ENCODE data around the gene SETDB1.
"Not testable (repeated sequence)": the region's sequence is repeated elsewhere in the genome, so short reads cannot be mapped to it uniquely, and the experiment has no call there.

The SETDB1 gene

DNA sequence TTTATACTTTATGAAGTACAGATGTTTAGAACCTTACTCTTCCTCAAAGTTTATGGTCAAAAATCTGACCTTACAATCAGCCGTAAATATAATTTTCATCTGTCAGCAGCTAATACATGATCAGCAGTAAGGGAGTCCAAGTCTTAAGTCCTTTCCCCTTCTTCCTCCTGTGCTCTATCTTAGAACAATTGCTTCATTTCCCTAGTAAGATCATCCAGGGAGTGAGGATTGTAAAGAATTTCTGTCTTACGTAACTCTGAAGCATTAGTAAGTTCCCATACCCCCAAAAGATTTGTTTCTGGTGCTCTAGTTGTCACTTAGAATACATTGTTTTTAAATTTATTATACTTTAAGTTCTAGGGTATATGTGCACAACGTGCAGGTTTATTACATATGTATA is 2.1 kb downstream of the SETDB1 start:
- Histone ChIP-seq H3K4me3 (no peak overlapping the region), H3K9ac (no peak overlapping the region), H3K4me1 (peaks cover 19% of the 10 kb centered on the region), H3K9me3 (peaks cover 36% of the 10 kb centered on the region), H3K27me3 (no peaks in the 10 kb centered on the region), H3K36me3 (peaks cover 62% of the 10 kb centered on the region), H3K27ac (no peak overlapping the region), H4K20me1 (no peaks in the 10 kb centered on the region), H3K4me2 (no peak overlapping the region)
- no peak for TF ChIP-seq Cebpa-rat (IDR thresholded peaks at IDR 0.05)

DNA sequence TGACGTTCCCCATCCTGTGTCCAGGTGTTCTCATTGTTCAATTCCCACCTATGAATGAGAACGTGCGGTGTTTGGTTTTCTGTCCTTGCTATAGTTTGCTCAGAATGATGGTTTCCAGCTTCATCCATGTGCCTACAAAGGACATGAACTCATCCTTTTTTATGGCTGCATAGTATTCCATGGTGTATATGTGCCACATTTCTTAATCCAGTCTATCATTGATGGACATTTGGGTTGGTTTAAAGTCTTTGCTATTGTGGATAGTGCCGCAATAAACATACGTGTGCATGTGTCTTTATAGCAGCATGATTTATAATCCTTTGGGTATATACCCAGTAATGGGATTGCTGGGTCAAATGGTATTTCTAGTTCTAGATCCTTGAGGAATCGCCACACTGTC is 2.6 kb downstream of the SETDB1 start:
- not testable (repeated sequence) for H3K27ac ChIP-seq, H4K20me1 ChIP-seq, H3K9ac ChIP-seq, H3K4me2 ChIP-seq, H3K27me3 ChIP-seq, H3K4me3 ChIP-seq
- Histone ChIP-seq H3K36me3 (peaks cover 67% of the 10 kb centered on the region), H3K9me3 (peaks cover 41% of the 10 kb centered on the region), H3K4me1 (peaks cover 19% of the 10 kb centered on the region)

DNA sequence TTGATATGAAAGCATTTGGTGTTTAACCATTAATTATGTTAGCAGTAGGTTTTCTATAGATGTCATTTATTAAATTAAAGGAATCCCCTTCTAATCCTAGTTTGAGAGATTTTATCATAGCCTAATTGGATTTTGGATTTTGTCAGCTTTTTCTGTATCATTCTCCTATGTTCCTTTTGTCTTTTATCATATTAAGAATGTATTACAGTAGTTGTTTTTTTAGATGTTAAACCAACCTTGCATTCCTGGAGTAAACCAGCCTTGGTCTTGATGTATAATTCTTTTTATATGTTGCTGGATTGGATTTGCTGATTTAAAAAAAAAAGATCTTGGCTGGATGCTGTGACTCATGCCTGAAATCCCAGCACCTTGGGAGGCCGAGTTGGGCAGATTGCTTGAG is 5.6 kb downstream of the SETDB1 start:
- no peak overlapping the region for H3K4me2 ChIP-seq
- peaks cover 13% of the 10 kb centered on the region for H3K4me1 ChIP-seq
- no peaks in the 10 kb centered on the region; the same call in 1 of the 2 replicates for H4K20me1 ChIP-seq
- no peak overlapping the region for H3K9ac ChIP-seq
- peaks cover 42% of the 10 kb centered on the region for H3K9me3 ChIP-seq
- no peak overlapping the region for H3K27ac ChIP-seq
- no peak for TF ChIP-seq Cebpa-rat (IDR thresholded peaks at IDR 0.05)
- no peak overlapping the region for H3K4me3 ChIP-seq
- H3K36me3 ChIP-seq, result peaks cover 91% of the 10 kb centered on the region
- H3K27me3 ChIP-seq, result no peaks in the 10 kb centered on the region

DNA sequence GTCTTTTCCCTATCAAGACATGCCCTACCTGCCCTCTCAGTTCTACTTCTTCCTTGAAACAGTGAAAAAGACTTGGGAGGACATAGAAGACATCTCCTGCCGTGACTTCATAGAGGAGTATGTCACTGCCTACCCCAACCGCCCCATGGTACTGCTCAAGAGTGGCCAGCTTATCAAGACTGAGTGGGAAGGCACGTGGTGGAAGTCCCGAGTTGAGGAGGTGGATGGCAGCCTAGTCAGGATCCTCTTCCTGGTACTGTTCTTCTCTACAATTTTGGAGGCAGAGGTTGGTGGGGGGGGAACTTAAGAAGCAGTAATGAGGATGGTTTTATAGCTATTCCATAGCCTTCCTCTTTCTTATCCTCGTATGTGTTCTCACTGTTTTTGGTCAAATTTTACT is 18.7 kb downstream of the SETDB1 start:
- H3K4me2 ChIP-seq, result no peak overlapping the region
- no peaks in the 10 kb centered on the region for H3K4me1 ChIP-seq
- H3K9me3 ChIP-seq, result no peaks in the 10 kb centered on the region
- no peak overlapping the region for H3K27ac ChIP-seq
- H3K36me3 ChIP-seq, result peaks cover 100% of the 10 kb centered on the region
- H4K20me1 ChIP-seq, result no peaks in the 10 kb centered on the region
- H3K4me3 ChIP-seq, result no peak overlapping the region
- TF ChIP-seq Cebpa-rat (IDR thresholded peaks at IDR 0.05), result no peak
- no peaks in the 10 kb centered on the region for H3K27me3 ChIP-seq
- no peak overlapping the region for H3K9ac ChIP-seq

DNA sequence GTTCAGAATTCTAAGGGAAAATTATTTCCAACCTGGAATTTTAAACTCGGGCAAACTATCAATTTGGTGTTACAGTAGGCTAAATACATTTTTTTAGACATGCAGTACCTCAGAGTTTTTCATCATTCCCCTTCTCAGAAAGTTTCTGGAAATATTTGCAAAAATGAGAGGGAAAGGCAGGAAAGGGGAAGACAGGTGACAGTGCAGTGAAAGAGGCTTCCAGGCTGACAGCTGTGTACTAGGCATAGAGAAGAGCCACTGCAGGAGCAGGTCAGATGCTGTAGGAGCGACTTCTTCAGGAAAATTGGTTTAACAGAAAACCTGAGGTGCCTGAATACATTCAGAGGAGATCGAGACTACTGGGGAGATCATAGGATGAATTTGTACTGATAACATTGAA is 28.5 kb downstream of the SETDB1 start:
- Histone ChIP-seq H3K4me2 (no peak overlapping the region), H3K27ac (no peak overlapping the region), H4K20me1 (no peaks in the 10 kb centered on the region), H3K4me3 (no peak overlapping the region), H3K4me1 (no peaks in the 10 kb centered on the region), H3K9ac (no peak overlapping the region), H3K36me3 (peaks cover 99% of the 10 kb centered on the region), H3K9me3 (no peaks in the 10 kb centered on the region), H3K27me3 (no peaks in the 10 kb centered on the region)
- TF ChIP-seq Cebpa-rat (IDR thresholded peaks at IDR 0.05), result no peak

DNA sequence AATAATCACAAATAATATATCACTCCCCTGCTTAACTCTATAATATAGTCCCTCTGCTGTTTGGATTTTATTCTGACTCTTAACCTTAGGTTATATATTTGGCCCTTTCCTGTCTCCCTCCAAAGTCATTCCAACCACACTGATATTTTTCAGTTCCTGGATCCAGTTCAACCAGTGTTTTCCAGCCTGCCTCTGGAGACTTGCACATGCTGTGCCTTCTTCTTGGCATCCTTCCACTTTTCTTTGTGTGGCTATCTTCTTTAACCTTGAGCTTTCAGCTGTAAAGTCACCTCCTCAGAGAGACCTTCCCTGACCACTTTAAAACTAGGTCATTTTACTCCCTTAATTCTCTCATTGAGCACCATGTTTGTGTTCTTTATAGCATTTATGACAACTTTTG is 29.1 kb downstream of the SETDB1 start:
- Histone ChIP-seq H3K27ac (no peak overlapping the region), H3K4me1 (no peaks in the 10 kb centered on the region), H3K9ac (no peak overlapping the region), H3K9me3 (no peaks in the 10 kb centered on the region), H3K4me3 (no peak overlapping the region), H3K27me3 (no peaks in the 10 kb centered on the region), H3K4me2 (no peak overlapping the region), H4K20me1 (no peaks in the 10 kb centered on the region), H3K36me3 (peaks cover 99% of the 10 kb centered on the region)
- TF ChIP-seq Cebpa-rat (IDR thresholded peaks at IDR 0.05), result no peak

DNA sequence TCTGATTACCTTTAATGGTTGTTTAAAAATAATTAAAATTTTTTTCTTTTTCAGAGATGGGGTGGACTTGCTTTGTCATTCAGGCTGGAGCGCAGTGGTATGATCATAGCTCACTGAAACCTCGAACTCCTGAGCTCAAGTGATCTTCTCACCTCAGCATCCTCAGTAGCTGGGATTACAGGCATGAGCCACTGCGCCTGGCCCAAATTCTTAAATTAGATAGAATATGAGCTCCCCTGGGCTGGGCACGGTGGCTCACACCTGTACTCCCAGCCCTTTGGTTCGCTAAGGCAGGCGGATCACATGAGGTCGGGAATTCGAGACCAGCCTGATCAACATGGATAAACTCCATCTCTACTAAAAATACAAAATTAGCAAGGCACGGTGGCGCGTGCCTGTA is 31.5 kb downstream of the SETDB1 start:
- no peak overlapping the region for H3K9ac ChIP-seq
- H4K20me1 ChIP-seq, result peaks cover 1% of the 10 kb centered on the region; the same call in 1 of the 2 replicates
- H3K27ac ChIP-seq, result no peak overlapping the region
- H3K36me3 ChIP-seq, result peaks cover 99% of the 10 kb centered on the region
- no peaks in the 10 kb centered on the region for H3K9me3 ChIP-seq
- no peak for TF ChIP-seq Cebpa-rat (IDR thresholded peaks at IDR 0.05)
- H3K4me3 ChIP-seq, result no peak overlapping the region
- H3K4me2 ChIP-seq, result no peak overlapping the region
- no peaks in the 10 kb centered on the region for H3K27me3 ChIP-seq
- no peaks in the 10 kb centered on the region for H3K4me1 ChIP-seq

DNA sequence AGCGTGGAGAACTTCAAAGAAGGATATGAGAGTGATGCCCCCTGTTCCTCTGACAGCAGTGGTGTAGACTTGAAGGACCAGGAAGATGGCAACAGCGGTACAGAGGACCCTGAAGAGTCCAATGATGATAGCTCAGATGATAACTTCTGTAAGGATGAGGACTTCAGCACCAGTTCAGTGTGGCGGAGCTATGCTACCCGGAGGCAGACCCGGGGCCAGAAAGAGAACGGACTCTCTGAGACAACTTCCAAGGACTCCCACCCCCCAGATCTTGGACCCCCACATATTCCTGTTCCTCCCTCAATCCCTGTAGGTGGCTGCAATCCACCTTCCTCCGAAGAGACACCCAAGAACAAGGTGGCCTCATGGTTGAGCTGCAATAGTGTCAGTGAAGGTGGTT is 34.5 kb downstream of the SETDB1 start:
- Histone ChIP-seq H3K9me3 (no peaks in the 10 kb centered on the region), H4K20me1 (peaks cover 30% of the 10 kb centered on the region; the same call in 1 of the 2 replicates), H3K4me2 (no peak overlapping the region), H3K36me3 (peaks cover 100% of the 10 kb centered on the region), H3K27me3 (no peaks in the 10 kb centered on the region), H3K27ac (no peak overlapping the region), H3K4me1 (no peaks in the 10 kb centered on the region), H3K4me3 (no peak overlapping the region), H3K9ac (no peak overlapping the region)
- no peak for TF ChIP-seq Cebpa-rat (IDR thresholded peaks at IDR 0.05)

DNA sequence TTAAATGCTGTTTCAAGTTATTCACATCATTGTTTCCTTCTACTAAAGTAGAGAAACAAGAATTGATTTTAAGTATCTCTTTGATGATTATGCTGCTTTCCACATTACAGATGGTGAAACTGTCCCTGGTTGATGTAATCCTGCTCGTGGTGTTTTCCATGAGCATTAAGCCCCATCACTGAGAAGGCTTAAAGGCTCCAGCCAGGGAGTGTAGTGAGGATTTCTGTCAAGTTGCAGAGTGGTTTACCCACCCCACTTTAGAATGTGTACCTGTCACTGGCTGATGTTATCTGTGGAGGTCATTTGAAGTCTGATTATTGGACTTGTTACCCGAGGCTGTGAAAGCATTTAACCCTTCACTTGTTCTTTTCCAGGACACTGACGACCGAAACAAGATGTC is 35.6 kb downstream of the SETDB1 start:
- Histone ChIP-seq H3K36me3 (peaks cover 100% of the 10 kb centered on the region), H3K4me2 (no peak overlapping the region), H3K4me1 (no peaks in the 10 kb centered on the region), H4K20me1 (peaks cover 41% of the 10 kb centered on the region), H3K27ac (no peak overlapping the region), H3K27me3 (no peaks in the 10 kb centered on the region), H3K4me3 (no peak overlapping the region), H3K9ac (no peak overlapping the region), H3K9me3 (no peaks in the 10 kb centered on the region)
- no peak for TF ChIP-seq Cebpa-rat (IDR thresholded peaks at IDR 0.05)

DNA sequence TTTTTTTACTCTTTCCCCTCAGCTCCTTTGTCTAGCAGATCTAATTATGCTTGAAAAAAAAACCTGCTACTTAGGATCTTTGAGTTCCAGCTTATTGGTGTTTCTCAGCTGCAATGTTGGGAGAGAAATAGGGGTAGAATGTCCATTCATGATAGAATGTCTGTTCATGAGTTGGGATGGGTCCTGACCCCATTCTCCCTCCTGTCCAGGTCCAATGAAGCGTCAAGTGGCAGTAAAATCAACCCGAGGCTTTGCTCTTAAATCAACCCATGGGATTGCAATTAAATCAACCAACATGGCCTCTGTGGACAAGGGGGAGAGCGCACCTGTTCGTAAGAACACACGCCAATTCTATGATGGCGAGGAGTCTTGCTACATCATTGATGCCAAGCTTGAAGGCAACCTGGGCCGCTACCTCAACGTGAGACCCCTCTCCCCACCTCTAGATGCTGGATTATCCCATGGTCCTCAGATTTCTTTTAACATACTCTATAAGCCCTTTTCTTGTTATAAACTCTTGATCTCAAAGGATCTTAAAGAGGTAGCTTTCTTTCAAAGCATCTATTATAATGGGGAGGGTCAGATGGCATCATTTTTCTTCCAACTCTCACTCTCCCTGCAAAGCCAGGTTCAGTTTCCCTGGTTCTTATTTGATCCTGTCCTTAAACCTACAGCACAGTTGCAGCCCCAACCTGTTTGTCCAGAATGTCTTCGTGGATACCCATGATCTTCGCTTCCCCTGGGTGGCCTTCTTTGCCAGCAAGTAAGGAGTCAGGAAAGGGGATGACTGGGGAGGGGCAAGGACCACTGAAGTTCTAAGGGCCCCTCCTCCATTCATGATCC is 37.4 kb downstream of the SETDB1 start:
- H3K36me3 ChIP-seq, result peaks cover 100% of the 10 kb centered on the region

DNA sequence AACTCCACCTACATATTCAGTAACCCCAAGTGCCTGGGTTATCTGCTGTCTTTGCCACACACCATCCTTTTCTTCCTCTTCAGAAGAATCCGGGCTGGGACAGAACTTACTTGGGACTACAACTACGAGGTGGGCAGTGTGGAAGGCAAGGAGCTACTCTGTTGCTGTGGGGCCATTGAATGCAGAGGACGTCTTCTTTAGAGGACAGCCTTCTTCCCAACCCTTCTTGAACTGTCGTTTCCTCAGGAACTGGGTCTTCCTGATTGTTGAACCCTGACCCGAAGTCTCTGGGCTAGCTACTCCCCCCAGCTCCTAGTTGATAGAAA is 38.0 kb downstream of the SETDB1 start:
- Histone ChIP-seq H3K9ac (no peak overlapping the region), H3K4me3 (no peak overlapping the region), H3K27ac (no peak overlapping the region), H3K4me2 (no peak overlapping the region), H3K36me3 (peaks cover 100% of the 10 kb centered on the region), H4K20me1 (peaks cover 65% of the 10 kb centered on the region), H3K4me1 (no peaks in the 10 kb centered on the region), H3K27me3 (no peaks in the 10 kb centered on the region), H3K9me3 (no peaks in the 10 kb centered on the region)
- no peak for TF ChIP-seq Cebpa-rat (IDR thresholded peaks at IDR 0.05)

More for the DNA sequence above, 37.4 kb downstream of the SETDB1 start:
- Histone ChIP-seq H3K4me2 (no peak overlapping the region), H4K20me1 (peaks cover 59% of the 10 kb centered on the region), H3K9me3 (no peaks in the 10 kb centered on the region), H3K27ac (no peak overlapping the region), H3K4me1 (no peaks in the 10 kb centered on the region), H3K27me3 (no peaks in the 10 kb centered on the region), H3K9ac (no peak overlapping the region), H3K4me3 (no peak overlapping the region)
- TF ChIP-seq Cebpa-rat (IDR thresholded peaks at IDR 0.05), result no peak

All from BLaER1 (cell line).